ENCODE results near the gene TNRC6A.

Gene TNRC6A

DNA sequence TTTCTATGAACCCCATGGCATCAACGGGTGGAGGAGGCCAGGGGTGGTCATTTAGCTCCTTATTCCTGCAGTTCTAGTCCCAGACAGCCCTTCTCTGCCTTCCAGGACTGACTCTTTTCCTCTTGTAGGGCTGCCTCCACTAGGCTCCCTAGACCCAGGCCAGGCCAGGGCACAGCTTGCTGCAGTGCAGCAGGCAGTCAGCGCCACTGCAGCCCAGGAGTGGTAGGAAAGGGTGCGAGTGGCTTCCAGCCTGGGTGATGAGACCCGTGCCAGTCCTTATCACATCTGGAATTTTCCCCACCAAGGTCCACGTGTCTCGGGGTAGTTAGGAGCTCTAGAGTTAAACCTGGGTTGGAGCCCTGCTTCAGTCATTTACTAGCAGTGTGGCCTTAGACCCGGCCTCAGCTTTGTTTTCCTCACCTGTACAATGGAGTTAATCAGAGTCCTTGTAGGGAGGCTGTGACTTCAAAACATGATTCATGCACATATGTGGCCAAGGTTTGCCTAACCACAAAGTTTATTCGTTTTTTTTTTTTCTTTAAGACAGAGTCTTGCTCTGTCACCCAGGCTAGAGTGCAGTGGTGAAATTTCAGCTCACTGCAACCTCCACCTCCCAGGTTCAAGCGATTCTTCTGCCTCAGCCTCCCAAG lies 121.0 kb downstream of the TNRC6A start:
- H2AFZ ChIP-seq (ENCODE audit: low read depth, low read length) = no peak overlapping the region
- no peak overlapping the region for H3K4me3 ChIP-seq (ENCODE audit: low read length)
- H3K9ac ChIP-seq (ENCODE audit: low read length) = no peak overlapping the region
- H3K79me2 ChIP-seq (ENCODE audit: low read length) = no peaks in the 10 kb centered on the region
- H3K27me3 ChIP-seq (ENCODE audit: low read depth, low read length) = no peaks in the 10 kb centered on the region
- H3K4me2 ChIP-seq (ENCODE audit: low read length) = no peak overlapping the region
- no peaks in the 10 kb centered on the region for H3K9me3 ChIP-seq (ENCODE audit: insufficient read depth, low read length)
- no peak for TF ChIP-seq EZH2phosphoT487 (IDR thresholded peaks at IDR 0.05; ENCODE audit: low read depth)
- TF ChIP-seq, protein P1, sequence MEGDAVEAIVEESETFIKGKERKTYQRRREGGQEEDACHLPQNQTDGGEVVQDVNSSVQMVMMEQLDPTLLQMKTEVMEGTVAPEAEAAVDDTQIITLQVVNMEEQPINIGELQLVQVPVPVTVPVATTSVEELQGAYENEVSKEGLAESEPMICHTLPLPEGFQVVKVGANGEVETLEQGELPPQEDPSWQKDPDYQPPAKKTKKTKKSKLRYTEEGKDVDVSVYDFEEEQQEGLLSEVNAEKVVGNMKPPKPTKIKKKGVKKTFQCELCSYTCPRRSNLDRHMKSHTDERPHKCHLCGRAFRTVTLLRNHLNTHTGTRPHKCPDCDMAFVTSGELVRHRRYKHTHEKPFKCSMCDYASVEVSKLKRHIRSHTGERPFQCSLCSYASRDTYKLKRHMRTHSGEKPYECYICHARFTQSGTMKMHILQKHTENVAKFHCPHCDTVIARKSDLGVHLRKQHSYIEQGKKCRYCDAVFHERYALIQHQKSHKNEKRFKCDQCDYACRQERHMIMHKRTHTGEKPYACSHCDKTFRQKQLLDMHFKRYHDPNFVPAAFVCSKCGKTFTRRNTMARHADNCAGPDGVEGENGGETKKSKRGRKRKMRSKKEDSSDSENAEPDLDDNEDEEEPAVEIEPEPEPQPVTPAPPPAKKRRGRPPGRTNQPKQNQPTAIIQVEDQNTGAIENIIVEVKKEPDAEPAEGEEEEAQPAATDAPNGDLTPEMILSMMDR (IDR thresholded peaks at IDR 0.05; ENCODE audit: low read depth, low read length) = no peak
- no peaks in the 10 kb centered on the region for H3K4me1 ChIP-seq (ENCODE audit: low read length)
- H4K20me1 ChIP-seq (ENCODE audit: insufficient read depth, low read length) = no peaks in the 10 kb centered on the region
- no peak overlapping the region for H3K27ac ChIP-seq (ENCODE audit: low read length)
- no peaks in the 10 kb centered on the region for H3K36me3 ChIP-seq (replicated peaks; ENCODE audit: low read depth, low read length)

DNA sequence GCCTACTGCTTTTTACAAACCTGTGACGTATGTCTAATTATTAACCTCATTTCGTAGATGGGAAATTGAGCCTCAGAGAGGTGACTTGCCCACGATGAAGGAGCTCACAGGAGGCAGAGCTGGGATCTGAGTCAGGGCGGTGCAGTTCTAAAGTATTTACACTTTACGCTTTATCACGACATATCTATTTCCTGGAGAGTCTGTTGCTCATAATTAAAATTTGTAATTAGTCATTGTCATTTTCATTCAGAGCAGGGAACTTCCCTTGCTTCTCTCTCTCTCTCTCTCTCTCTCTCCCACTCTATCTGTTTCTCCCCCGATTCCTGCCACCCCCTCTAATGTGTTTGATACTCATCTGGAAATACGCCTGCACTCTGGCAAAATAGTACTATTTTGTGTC lies 122.2 kb downstream of the TNRC6A start:
- H3K9me3 ChIP-seq (ENCODE audit: insufficient read depth, low read length) = no peaks in the 10 kb centered on the region
- H3K4me3 ChIP-seq (ENCODE audit: low read length) = no peak overlapping the region
- no peaks in the 10 kb centered on the region for H3K79me2 ChIP-seq (ENCODE audit: low read length)
- no peak overlapping the region for H3K27ac ChIP-seq (ENCODE audit: low read length)
- no peaks in the 10 kb centered on the region for H3K36me3 ChIP-seq (replicated peaks; ENCODE audit: low read depth, low read length)
- TF ChIP-seq EZH2phosphoT487 (IDR thresholded peaks at IDR 0.05; ENCODE audit: low read depth) = no peak
- TF ChIP-seq, protein P1 (IDR thresholded peaks at IDR 0.05; ENCODE audit: low read depth, low read length) = no peak
- H3K9ac ChIP-seq (ENCODE audit: low read length) = no peak overlapping the region
- no peak overlapping the region for H3K4me2 ChIP-seq (ENCODE audit: low read length)
- no peaks in the 10 kb centered on the region for H3K4me1 ChIP-seq (ENCODE audit: low read length)
- H3K27me3 ChIP-seq (ENCODE audit: low read depth, low read length) = no peaks in the 10 kb centered on the region
- no peaks in the 10 kb centered on the region for H4K20me1 ChIP-seq (ENCODE audit: insufficient read depth, low read length)
- no peak overlapping the region for H2AFZ ChIP-seq (ENCODE audit: low read depth, low read length)

DNA sequence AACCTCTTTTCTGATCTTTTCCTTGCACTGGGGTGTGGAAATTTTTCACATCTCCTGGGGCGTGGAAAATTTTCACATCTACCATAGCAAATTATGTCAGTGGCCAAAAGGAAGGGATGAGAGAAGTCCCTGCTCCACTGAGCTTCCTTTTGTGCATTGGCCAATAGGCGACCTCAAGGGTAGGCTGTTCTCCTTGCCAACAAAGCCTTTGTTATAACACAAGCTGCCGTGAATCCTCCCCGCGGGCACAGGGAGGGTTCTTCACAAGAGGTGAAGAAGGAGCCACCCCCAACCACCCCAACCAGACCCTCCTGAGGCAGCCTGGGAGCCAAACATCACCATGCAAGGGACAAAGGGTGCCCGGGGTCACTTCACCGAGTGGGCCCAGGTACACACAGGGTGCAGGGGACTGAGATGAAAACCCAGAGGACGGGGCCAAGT lies 122.8 kb downstream of the TNRC6A start:
- Histone ChIP-seq H3K27ac (ENCODE audit: low read length) (no peak overlapping the region), H3K9ac (ENCODE audit: low read length) (no peak overlapping the region), H3K27me3 (ENCODE audit: low read depth, low read length) (no peaks in the 10 kb centered on the region), H3K9me3 (ENCODE audit: insufficient read depth, low read length) (no peaks in the 10 kb centered on the region), H2AFZ (ENCODE audit: low read depth, low read length) (no peak overlapping the region), H4K20me1 (ENCODE audit: insufficient read depth, low read length) (no peaks in the 10 kb centered on the region), H3K79me2 (ENCODE audit: low read length) (no peaks in the 10 kb centered on the region), H3K4me2 (ENCODE audit: low read length) (no peak overlapping the region), H3K4me1 (ENCODE audit: low read length) (no peaks in the 10 kb centered on the region), H3K4me3 (ENCODE audit: low read length) (no peak overlapping the region), H3K36me3 (replicated peaks; ENCODE audit: low read depth, low read length) (no peaks in the 10 kb centered on the region)
- TF ChIP-seq EZH2phosphoT487 (IDR thresholded peaks at IDR 0.05; ENCODE audit: low read depth) = no peak
- TF ChIP-seq, protein P1 (IDR thresholded peaks at IDR 0.05; ENCODE audit: low read depth, low read length) = no peak

DNA sequence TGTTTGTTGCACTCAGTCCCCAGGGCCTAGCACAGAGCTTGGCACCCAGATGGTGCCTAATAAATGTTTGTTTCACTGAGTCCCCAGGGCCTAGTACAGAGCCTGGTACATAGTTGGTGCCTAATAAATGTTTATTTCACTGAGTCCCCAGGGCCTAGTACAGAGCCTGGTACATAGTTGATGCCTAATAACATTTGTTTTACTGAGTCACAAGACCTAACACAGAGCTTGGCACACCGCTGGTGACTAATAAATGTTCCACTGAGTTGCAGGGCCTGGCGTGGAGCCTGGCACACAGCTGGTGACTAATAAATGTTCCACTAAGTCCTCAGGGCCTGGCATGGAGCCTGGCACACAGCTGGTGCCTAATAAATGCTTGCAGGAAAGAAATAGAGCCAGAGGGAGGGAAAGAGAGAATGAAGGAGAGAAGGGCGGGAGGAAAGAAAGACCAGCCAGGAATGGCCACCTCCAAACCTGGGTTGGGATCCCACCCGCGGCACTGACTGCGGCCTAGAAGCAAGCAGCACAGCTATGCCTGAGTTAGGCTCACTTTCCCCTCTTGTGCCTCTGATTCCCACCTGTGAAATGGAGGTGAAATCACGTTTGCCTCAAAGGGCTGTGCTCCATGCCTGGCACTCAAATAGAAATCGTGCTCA lies 123.8 kb downstream of the TNRC6A start:
- H3K36me3 ChIP-seq (replicated peaks; ENCODE audit: low read depth, low read length) = no peaks in the 10 kb centered on the region
- H4K20me1 ChIP-seq (ENCODE audit: insufficient read depth, low read length) = no peaks in the 10 kb centered on the region
- no peak overlapping the region for H3K27ac ChIP-seq (ENCODE audit: low read length)
- no peak overlapping the region for H3K9ac ChIP-seq (ENCODE audit: low read length)
- TF ChIP-seq EZH2phosphoT487 (IDR thresholded peaks at IDR 0.05; ENCODE audit: low read depth) = no peak
- TF ChIP-seq, protein P1 (IDR thresholded peaks at IDR 0.05; ENCODE audit: low read depth, low read length) = no peak
- H3K4me1 ChIP-seq (ENCODE audit: low read length) = no peaks in the 10 kb centered on the region
- no peaks in the 10 kb centered on the region for H3K79me2 ChIP-seq (ENCODE audit: low read length)
- H3K4me3 ChIP-seq (ENCODE audit: low read length) = no peak overlapping the region
- H3K4me2 ChIP-seq (ENCODE audit: low read length) = no peak overlapping the region
- H3K9me3 ChIP-seq (ENCODE audit: insufficient read depth, low read length) = no peaks in the 10 kb centered on the region
- H2AFZ ChIP-seq (ENCODE audit: low read depth, low read length) = no peak overlapping the region
- no peaks in the 10 kb centered on the region for H3K27me3 ChIP-seq (ENCODE audit: low read depth, low read length)
